ENCODE results near the gene PAK6.

PAK6 gene

DNA sequence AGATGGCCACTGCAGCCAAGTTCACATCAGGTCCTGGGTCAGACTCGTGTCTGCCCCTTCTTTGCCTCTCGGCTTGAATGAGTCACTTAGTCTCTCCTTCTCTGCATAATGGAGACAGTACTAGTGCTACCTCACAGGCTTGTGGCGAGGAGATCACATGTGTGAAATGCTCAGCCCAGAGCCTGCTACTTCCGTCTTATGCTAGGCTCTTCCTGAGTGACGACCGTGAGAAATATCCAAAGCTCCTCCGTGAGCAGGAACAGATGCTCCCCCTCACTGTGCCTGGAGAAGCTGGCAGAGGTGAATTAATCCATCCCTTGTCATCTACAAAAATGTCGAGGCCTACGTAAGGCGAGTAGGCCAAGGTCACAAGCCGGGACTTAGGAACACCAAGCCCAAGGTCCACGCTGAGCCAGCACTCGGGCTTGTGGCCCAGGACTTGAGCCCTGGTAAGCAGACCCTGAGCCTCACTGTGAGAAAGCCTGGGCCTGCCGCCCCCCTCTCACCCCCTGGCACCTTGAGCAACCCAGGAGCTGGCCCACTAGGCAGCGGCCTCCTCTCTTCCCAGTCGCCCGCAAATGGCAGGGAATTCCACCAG lies 17.9 kb downstream of the PAK6 start:
- no peak for DNase-seq

DNA sequence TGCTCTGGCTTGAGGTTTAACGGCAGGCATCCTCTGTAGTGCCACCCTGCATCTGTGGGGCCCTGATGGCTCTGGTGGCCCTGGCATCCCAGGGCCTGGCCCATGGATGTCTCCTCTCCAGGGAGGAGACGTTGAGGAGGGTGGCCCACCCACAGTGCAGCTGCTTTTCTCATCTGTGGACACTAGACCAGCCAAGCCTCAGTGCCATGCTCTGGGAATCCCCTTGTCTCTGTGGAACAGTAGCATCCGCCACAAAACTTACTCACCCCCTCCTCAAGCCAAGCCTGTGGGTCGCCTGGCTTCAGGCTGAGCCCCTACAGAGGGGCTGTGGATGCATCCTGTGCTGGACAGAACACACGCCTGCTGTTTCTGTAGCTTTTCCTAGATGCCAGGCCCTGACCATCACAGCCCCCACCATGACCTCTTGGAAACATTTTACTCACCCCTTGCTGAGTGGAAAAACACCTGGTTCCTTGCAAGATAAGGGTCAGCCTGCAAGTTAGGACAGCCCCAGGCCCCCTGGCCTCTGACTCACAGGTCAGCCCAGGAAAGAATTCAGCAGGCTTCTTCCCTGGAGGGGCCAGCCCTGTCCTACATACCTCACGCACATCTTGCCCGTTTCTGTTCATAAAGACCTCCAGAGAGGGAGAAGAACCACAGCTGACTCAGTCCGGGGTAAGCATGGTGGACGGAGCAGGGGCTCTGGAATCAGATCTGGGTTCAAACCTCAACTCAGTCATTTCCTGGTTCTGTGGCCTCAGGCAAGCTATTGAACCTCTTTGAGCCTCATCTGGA lies 19.0 kb downstream of the PAK6 start:
- DNase-seq, result no peak

DNA sequence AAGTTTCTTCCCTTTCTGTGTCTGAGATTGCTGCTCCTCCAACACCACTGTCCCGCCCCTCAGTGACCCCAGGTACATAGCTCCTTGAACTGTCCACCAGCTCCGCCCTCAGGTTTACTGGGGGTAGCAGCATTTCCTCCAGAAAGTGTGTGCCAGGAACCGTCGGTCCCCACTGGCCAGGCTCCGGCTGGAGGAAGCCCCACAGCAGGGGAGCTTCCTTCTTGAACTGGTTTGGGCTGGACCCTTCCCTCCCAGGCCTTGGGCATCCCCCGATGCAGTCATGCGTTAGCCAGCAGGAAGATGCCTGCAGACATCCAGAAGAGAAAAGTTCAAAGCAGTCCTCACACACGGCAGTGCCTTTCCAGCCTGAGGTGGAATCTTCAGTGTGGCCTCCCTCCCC lies 19.7 kb downstream of the PAK6 start:
- DNase-seq, result no peak

DNA sequence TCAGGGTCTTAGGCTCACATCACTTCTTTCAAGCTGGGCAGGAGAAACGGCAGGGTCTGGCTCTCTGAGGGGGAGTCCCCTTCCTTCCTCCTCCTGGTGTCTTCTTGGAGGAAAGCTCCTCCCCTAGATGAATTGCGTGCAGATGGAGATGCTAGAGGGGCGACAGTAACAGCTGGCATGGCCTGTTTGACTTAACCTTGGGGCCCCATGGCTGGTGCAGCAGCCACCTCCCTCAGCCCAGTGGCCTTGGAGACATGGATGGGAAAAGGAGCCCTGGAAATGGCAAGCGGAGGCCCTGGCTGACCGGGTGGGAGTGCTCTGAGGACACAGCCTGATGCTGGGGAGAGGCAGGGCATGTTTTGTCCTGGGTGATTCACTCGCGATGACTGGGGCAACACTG lies 20.2 kb downstream of the PAK6 start:
- no peak for DNase-seq

DNA sequence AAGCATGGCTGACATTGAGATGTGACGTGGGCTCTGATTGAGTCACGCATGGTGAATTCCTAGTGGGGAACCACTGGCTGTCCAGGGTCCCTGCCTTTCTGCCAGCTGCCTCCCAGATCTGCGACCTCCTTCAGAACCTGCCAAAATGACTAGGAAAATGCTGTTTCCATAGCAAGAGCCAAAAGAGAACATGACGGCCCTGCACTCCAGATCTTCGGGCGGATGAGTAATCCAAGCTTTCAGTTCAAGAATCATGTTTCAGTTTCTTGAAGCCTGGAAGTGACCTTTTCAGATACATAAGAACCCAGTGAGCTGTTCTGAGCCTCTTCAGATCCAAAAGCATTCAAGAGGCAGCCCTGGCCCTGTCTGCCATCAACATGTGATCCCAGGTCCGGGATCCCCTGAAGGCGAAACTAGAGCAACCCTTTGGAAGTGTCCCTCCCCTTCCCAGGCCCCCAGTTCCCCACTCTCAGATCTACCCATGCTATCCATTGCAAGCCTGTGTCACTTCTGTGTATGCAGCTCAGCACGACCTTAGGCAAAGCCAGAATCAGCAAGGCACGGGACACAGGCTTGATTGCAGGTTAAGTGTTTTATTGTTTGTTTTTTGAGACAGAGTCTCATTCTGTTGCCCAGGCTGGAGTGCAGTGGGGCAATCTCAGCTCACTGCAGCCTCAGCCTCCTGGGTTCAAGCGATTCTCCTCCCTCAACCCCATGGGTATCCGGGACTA lies 24.3 kb downstream of the PAK6 start:
- no peak for DNase-seq

DNA sequence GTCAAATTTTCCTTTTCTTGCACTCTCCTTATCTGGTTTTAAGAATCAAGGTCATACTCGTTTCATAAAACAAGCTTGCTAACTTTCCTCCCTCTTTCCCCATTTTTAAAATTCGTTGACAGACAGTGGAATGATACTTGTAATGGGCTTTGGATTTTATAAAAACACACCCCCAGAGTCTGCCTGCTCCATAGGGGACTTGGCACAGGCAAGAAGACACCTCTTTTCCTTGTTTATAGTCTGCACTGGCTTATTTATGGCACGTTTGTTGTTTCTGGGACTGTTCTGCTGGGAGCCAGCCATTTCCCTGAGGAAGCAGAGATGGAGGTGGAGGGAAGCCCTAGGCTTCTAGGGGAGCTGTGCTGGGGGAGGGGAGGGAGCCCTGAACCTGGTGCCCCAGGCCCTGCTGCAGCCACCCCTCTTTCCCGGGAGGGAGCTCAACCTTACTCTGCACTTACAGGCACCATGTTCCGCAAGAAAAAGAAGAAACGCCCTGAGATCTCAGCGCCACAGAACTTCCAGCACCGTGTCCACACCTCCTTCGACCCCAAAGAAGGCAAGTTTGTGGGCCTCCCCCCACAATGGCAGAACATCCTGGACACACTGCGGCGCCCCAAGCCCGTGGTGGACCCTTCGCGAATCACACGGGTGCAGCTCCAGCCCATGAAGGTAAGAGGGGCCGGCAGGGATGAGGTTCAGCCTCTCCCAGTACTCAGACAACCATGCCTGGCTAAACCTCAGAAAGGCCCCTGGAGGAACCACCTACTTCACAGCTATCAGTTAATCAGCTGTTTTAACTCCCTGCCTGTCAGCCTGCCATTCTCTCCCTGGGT lies 25.7 kb downstream of the PAK6 start:
- DNase-seq, result no peak

DNA sequence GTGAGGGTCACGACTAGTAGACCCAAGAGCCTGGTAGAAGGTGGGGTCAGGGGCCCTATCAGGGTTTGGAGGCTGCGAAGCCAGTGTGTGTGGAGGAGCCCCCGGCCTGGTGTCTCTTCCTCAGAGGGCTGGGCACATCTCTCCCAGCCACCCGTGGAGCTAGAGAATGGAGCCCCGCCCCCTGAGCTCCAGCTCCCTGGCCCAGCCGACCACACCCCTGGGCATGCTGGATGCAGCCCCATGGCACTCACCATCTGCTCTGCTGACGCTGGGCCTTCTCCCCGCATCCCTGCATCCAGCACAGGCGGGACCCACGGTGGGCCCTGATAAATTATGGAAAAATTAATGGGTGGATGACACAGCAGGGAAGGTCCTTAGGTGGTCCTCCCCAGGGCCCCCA lies 26.5 kb downstream of the PAK6 start:
- DNase-seq, result no peak

DNA sequence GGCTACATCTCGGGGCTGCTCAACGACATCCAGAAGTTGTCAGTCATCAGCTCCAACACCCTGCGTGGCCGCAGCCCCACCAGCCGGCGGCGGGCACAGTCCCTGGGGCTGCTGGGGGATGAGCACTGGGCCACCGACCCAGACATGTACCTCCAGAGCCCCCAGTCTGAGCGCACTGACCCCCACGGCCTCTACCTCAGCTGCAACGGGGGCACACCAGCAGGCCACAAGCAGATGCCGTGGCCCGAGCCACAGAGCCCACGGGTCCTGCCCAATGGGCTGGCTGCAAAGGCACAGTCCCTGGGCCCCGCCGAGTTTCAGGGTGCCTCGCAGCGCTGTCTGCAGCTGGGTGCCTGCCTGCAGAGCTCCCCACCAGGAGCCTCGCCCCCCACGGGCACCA lies 27.0 kb downstream of the PAK6 start:
- DNase-seq, result no peak

DNA sequence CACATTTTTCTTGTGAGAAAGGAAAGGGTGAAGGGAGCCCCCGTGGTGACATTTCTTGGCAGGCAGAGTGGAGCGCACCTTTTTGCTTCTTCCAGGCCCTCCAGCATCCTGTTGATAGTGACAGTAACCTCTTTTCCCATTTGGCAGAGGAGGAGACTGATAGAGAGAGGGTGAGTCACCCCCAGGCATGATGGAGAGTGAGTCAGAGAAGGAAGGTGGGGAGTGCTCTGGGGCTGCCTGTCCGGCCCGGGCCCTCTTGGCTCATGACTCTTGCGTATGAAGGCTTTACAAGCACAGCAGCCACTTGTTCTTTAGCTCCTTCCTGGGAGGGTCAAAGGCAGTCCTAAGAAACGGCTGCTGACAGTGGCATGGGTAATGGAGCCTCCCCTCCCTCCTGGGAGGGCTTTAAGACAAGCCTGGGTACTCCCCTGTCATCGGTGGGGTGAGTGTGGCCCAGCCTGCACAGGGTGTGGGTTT lies 28.0 kb downstream of the PAK6 start:
- no peak for DNase-seq

DNA sequence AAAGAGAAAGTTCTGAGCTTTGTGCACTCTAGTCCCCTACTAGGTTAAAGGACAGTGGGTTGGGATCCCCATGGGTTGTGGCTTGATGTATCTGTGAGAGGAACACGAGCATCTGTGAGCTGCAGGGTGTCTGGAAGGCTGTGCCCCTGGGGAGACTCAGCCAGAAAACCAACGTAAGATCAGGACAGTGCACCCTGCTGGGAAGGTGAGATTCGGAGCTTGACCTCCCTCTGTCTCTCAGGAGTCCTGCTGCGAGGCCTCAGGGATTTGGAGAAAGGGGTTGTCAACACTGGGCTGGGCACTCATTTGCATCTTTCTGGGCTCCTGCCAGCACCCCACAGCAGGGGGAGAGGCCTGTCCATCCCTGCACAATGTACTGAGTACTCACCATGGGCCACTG lies 28.8 kb downstream of the PAK6 start:
- no peak for DNase-seq

DNA sequence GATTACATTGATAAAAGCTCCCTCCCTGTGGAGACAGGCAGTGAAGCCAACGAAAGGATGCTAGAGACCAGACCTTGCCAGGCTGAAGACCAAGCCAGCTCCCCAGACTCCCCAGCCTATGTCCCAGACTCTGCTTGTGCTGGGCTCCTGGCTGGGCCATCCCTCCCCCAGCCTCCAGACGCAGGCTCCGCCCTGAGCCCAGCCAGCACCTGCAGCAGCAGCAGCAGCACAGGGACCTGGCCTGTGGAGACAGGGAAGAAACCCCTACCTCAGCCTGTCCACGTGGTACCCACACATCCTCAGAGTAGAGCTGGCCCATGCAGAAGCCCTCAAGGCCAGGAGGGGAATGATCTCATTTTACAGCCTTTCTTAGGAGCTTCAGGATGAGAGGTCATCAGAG lies 30.7 kb downstream of the PAK6 start:
- no peak for DNase-seq

DNA sequence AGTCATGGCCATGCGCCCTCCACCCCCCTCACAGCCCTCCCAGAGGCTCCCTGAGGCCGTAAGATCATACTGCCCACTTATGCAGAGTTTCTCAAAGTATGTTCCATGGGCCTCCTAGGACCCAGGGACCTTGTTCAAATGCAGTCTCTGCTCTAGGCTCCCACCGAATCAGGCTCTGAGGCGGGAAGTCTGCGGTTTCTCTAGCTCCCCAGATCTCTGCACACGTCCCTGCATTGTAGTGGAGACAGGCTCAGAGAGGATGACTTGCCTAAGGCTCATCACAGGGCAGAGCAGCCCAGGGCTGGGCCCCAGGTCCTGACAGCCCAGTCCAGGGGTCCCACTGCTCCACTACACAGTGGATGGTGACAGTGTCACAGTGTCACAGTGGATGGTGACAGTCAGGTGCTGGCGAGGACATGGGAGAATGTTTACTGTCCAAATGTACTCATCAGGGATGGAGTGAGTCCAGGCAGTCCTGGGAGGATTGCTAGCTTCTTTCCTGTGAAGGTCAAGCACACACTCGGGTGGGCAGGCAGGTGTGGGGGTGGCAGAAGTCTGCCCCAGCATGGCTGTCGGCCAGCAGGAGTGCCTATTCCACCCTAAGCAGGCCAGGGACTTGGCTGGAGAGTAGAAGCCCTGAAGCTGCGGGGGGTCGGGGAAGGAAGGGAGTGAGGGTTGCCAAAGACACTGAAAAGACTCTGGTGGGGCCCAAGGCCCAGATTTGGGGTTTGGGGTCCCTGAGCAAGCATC lies 31.6 kb downstream of the PAK6 start:
- DNase-seq, result no peak

DNA sequence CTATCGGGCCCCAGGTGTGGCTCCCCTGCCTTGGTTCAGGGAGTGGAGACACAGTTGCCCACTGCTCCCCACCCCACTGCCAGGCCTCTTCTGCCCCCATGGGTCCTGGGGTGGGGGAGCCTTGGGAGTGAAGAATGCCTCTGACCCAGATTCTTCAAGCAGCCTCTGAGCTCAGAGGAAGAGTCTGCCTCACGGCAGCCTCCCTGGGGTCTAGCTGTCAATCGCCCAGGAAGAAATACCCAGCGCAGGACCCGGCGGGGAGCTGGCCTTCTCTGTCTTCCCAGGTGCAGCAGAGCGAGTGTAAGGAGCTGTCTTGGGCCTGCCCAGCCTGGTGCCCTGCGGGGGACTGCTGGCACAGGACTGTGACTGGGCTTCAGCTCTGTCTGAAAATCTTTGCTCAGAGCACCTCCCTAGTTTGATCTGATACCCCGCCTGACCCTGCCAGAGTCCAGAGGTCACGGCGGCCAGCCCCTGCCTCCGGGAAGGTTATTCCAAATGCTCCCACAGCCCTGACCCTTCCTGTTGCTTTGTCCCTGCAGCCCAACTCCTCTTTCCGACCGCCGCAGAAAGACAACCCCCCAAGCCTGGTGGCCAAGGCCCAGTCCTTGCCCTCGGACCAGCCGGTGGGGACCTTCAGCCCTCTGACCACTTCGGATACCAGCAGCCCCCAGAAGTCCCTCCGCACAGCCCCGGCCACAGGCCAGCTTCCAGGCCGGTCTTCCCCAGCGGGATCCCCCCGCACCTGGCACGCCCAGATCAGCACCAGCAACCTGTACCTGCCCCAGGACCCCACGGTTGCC lies 33.0 kb downstream of the PAK6 start:
- no peak for DNase-seq

DNA sequence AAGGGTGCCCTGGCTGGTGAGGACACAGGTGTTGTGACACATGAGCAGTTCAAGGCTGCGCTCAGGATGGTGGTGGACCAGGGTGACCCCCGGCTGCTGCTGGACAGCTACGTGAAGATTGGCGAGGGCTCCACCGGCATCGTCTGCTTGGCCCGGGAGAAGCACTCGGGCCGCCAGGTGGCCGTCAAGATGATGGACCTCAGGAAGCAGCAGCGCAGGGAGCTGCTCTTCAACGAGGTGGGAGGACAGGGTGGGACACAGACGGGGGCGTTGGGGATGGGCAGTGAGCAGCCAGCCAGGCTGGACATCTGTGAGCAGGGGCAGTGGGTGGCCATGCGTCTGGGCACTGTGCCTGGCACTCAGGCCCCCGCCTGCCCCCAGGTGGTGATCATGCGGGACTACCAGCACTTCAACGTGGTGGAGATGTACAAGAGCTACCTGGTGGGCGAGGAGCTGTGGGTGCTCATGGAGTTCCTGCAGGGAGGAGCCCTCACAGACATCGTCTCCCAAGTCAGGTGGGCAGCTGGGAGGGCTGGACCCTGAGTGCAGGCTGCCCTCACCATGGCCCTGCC lies 33.7 kb downstream of the PAK6 start:
- no peak for DNase-seq

DNA sequence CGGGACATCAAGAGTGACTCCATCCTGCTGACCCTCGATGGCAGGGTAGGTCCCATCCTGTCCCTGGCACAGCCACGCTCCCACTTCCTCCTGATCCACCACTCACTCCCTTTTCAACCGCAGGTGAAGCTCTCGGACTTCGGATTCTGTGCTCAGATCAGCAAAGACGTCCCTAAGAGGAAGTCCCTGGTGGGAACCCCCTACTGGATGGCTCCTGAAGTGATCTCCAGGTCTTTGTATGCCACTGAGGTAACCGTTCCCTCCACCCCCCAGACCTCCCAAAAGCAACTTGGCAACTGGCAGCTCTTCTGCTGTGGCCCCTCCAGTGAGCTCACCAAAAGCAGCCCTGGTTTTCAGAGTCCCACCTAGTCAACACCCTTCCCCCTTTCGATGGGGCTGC lies 34.6 kb downstream of the PAK6 start:
- no peak for DNase-seq

DNA sequence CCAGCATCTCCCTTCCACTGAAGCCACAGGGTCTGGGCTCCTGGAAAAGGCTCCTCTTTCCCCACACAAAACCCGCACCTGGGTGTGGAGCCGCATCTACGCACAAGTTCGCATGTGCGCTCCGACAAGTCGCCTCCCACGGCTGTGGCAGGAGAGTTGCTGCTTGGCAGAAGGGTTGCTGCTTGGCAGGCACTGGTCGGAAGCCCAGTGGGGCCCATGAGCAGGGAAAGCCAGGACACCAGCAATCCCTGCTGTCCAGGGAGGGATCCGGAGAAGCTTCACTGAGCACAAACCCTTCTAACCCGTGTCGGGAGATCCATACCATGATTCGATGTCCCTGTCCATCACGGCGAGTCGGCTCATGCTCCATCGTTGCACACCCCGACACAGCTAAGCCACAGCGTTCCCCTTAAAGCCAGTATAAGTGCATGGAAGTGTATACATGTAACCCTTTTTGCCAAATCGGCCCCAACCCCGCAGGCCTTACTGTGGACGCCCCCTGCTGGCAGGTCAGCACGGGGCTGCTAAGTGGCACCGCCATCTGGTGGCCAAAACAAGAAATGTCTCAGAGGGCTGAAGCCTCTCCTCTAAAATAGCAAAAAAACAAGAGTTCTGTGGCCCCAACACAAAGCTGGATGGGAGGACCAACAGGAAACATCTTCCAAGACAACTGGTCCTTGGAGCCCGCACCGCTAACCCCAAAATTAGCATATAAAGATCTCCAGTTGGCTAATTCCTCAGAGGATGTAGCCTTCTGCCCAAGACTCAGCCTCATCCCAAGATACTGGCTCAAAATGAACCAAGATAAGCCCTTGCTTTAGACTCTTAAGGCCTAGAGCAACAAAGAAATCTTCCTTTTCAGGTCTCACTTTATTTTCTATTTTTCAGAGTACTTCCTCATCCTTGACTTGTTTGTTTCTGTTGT lies 35.7 kb downstream of the PAK6 start:
- peak; percentile 94 to 95 for DNase-seq

DNA sequence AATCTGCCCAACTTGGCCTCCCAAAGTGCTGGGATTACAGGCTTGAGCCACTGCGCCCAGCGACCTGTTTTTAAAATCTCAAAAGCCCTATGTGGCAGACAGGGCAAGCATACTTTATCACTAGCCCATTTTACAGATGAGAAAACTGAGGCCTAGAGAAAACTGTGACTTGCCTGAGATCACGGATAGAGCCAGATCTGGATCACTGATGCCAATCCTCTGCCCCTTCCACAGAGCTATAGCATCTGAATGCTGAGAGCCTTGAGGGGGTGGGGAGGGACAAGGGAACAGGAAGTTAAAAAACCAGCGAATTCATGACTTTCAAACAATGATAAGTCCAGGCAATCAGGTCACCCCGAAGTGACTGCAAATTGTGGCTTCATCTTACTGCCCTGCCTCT lies 36.7 kb downstream of the PAK6 start:
- DNase-seq, result no peak

DNA sequence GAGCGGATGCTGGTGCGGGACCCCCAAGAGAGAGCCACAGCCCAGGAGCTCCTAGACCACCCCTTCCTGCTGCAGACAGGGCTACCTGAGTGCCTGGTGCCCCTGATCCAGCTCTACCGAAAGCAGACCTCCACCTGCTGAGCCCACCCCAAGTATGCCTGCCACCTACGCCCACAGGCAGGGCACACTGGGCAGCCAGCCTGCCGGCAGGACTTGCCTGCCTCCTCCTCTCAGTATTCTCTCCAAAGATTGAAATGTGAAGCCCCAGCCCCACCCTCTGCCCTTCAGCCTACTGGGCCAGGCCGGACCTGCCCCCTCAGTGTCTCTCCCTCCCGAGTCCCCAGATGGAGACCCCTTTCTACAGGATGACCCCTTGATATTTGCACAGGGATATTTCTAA lies 37.1 kb downstream of the PAK6 start:
- no peak for DNase-seq

DNA sequence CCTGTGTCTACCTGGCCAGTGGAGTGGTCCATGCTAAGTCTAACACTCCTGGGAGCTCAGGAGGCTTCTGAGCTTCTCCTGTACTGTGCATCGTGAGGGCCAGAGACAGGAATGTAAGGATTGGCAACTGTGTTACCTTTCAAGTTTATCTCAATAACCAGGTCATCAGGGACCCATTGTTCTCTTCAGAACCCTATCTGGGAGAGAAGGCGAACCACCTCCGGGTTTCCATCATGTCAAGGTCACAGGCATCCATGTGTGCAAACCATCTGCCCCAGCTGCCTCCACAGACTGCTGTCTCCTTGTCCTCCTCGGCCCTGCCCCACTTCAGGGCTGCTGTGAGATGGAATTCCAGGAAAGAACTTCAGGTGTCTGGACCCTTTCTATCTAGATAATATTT lies 38.1 kb downstream of the PAK6 start:
- no peak for DNase-seq

DNA sequence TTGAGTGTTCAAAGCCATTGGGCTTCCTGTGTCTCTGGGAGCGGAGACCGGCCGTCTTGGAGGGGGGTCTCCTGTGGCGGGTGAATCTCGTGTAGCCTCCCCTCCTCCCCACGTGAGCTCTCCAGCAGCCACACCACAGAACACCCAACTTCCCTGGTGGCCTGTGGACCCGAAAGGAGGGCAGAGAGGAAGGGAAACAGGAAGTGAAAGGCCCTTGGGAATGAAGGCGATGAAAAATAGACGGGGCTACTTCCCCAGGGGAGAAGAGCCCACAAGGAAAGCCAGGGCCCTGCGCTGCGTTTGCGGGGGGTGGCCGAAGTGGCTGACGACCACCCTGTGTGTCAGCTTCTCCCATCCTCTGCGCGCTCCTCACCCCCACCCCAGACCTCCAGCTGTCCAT lies 38.6 kb downstream of the PAK6 start:
- DNase-seq, result no peak

Measured in activated T-cell treated with anti-CD3 and anti-CD28 coated beads, Interleukin-2, amount 50 U/mL, for 48 hours (primary cell).